Measurements from ENCODE around the gene ZNRF1. TPM values are rescaled to one million over a fixed set of nuclear protein-coding genes. Genes with fewer than 3 reads are reported as not detected.

Gene ZNRF1
- total RNA-seq, 1 experiment from 2014 or later = 48.2 TPM

- ATAC-seq (no peak), DNase-seq (ENCODE audit: low read depth, low spot score) (no peak)
- Histone ChIP-seq H3K27me3 (ENCODE audit: insufficient read depth, low read length) (no peaks in the 10 kb centered on the region), H3K4me1 (ENCODE audit: control insufficient read depth in 1 of 2, insufficient read depth in 2 of 2, low read length in 2 of 2) (peaks cover 88 to 96% of the 10 kb centered on the region in 2 experiments), H3K9me2 (ENCODE audit: insufficient read depth) (no peaks in the 10 kb centered on the region), H3K36me3 (ENCODE audit: control insufficient read depth in 1 of 2, insufficient read depth in 2 of 2, low read length in 2 of 2) (no peaks in the 10 kb centered on the region; a peak in 1 of 4 replicates), H3K27ac (ENCODE audit: low read depth, low read length) (peak overlapping the region; percentile 88; the same call in 1 of the 2 replicates), H3K4me3 (replicated peaks in 1 of 2; ENCODE audit: low read depth in 1 of 2, low read length in 2 of 2) (no peak overlapping the region), H3K79me2 (ENCODE audit: insufficient read depth, low read length) (peaks cover 91% of the 10 kb centered on the region), H3K9me3 (ENCODE audit: control insufficient read depth in 1 of 2, insufficient read depth in 1 of 2, low read depth in 1 of 2, low read length in 2 of 2) (no peaks in the 10 kb centered on the region), H4K20me1 (ENCODE audit: insufficient read depth) (no peaks in the 10 kb centered on the region), H3K9ac (ENCODE audit: low read length) (no peak overlapping the region), H2AFZ (ENCODE audit: low read depth, low read length, poor library complexity, severe bottlenecking) (no peak overlapping the region), H3K4me2 (ENCODE audit: low read length) (peak overlapping the region; percentile 9; the same call in 1 of the 2 replicates)
- CTCF ChIA-PET = interaction anchor here (1.2 kb wide), 1 partner anchor 16 kb away, joined by 3 read pairs; the partner anchor contains the start of gene ZNRF1
- no TSS peak for BruUV-seq (replicated peaks)
- TF ChIP-seq TCF7L2 (IDR thresholded peaks at IDR 0.05; ENCODE audit: borderline replicate concordance, extremely low read depth, insufficient read depth, insufficient read length) = no peak
- TF ChIP-seq EZH2phosphoT487 (IDR thresholded peaks at IDR 0.05; ENCODE audit: borderline replicate concordance) = no peak
- TF ChIP-seq REST (IDR thresholded peaks at IDR 0.05; ENCODE audit: low read depth) = no peak
- no peak for TF ChIP-seq ATF3 (IDR thresholded peaks at IDR 0.05)
- TF ChIP-seq POLR2A (IDR thresholded peaks at IDR 0.05; ENCODE audit: borderline replicate concordance, extremely low read depth, insufficient read depth, insufficient read length) = no peak
- TF ChIP-seq EZH2 (IDR thresholded peaks at IDR 0.05) = no peak
- TF ChIP-seq ZBTB33 (IDR thresholded peaks at IDR 0.05; ENCODE audit: extremely low read depth, insufficient replicate concordance, low read length) = no peak
- no peak for TF ChIP-seq SP1 (IDR thresholded peaks at IDR 0.05; ENCODE audit: low read depth)
- no peak for TF ChIP-seq CBX3 (IDR thresholded peaks at IDR 0.05; ENCODE audit: low read depth)
- intact Hi-C loops (cut with micrococcal nuclease) = no loop called here
- RAD21 ChIA-PET (ENCODE audit: low non-redundant PET in 1 of 2, low total read pairs in 2 of 2, uncharacterized antibody in 2 of 2, unreplicated experiment in 2 of 2) = no interaction called here
- POLR2A ChIA-PET = no interaction called here
Measured at GRCh38 chr16:75014318-75014717, 15.5 kb downstream of the ZNRF1 start.
